ENCODE measurements around the gene DNASE1L3.

DNA sequence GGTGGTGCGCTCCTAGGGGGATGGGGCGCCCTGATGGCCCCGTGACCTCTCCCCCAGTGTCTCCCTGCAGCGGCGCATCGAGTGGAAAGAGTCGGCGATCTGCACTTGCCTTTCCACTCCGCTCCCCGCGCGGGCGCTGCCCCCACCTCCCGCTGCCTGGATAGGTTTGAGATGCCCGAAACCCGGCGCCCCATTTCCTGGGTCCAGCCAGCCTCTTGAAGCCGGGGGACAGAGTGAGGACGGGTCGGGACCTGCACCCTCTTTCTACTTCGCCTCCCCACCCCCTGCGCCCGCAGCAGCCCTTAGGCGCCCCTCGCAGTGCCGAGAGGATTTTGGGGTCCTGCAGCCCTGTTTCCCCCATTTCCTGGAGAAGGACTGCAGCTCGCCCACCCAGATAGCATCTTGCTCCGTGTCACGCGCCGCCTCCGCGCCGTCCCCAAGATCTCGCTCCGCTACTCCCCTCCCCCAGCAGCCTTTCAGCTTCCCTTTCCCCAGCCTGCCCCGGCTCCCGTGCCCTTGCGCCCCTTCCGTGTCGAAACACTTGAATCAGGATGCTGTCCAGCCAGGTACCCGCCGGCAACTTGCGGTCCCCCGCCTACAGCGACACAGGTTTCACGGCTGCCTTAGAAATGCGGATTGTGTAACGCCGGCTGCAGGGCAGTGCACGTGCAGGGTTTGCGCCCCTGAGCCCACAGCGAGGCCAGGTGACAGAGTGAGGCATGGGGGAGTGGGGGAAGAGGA, 27.3 kb upstream of the DNASE1L3 start:
- TF ChIP-seq, protein P1, sequence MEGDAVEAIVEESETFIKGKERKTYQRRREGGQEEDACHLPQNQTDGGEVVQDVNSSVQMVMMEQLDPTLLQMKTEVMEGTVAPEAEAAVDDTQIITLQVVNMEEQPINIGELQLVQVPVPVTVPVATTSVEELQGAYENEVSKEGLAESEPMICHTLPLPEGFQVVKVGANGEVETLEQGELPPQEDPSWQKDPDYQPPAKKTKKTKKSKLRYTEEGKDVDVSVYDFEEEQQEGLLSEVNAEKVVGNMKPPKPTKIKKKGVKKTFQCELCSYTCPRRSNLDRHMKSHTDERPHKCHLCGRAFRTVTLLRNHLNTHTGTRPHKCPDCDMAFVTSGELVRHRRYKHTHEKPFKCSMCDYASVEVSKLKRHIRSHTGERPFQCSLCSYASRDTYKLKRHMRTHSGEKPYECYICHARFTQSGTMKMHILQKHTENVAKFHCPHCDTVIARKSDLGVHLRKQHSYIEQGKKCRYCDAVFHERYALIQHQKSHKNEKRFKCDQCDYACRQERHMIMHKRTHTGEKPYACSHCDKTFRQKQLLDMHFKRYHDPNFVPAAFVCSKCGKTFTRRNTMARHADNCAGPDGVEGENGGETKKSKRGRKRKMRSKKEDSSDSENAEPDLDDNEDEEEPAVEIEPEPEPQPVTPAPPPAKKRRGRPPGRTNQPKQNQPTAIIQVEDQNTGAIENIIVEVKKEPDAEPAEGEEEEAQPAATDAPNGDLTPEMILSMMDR (IDR thresholded peaks at IDR 0.05; ENCODE audit: poor library complexity), result no peak
- TF ChIP-seq EZH2 (IDR thresholded peaks at IDR 0.05; ENCODE audit: borderline replicate concordance), result no peak
